ENCODE measurements around the gene CDCA8. TPM values are rescaled to one million over a fixed set of nuclear protein-coding genes. Genes with fewer than 3 reads are reported as not detected.

CDCA8 gene
- total and polyA plus RNA-seq, 2 of the 8 experiments (the other 6 are each of a cell fraction or from before 2014, with no cell fraction given): 43.9 to 46.2 TPM

GRCh38 chr1:37739222-37739621 is 46.9 kb downstream of the CDCA8 start:
- no peak overlapping the region for H2BK5ac ChIP-seq (ENCODE audit: low read depth, low read length)
- H3K56ac ChIP-seq (replicated peaks; ENCODE audit: insufficient read length, low read depth, low read length): no peak overlapping the region
- no peaks in the 10 kb centered on the region for H4K20me1 ChIP-seq (replicated peaks in 1 of 2; ENCODE audit: control insufficient read depth in 1 of 2, insufficient read depth in 2 of 2, low read length in 2 of 2)
- H3K9me3 ChIP-seq (ENCODE audit: insufficient read depth in 2 of 2, low read depth in 1 of 2, low read length in 1 of 2): no peaks in the 10 kb centered on the region
- no peak overlapping the region for H4K5ac ChIP-seq (ENCODE audit: insufficient read length, low read depth, low read length)
- H2BK15ac ChIP-seq (ENCODE audit: low read length): no peak overlapping the region
- no peaks in the 10 kb centered on the region for H3K79me2 ChIP-seq (ENCODE audit: control insufficient read depth in 1 of 2, insufficient read depth in 2 of 2, low read length in 2 of 2)
- peaks cover 0 to 2% (median 0%) of the 10 kb centered on the region in 4 experiments; a peak in 1 of 7 replicates for H3K4me1 ChIP-seq (replicated peaks in 1 of 4; ENCODE audit: control insufficient read depth in 3 of 4, insufficient read depth in 4 of 4, low read length in 3 of 4)
- no peak overlapping the region for H4K8ac ChIP-seq (ENCODE audit: extremely low read depth, insufficient read depth, low read length)
- no peak overlapping the region for H3K14ac ChIP-seq (ENCODE audit: insufficient read length)
- ChIA-PET POLR2A (ENCODE audit: partially characterized antibody) (no interaction called here), CTCF (ENCODE audit: partially characterized antibody) (no interaction called here)
- H3K4me2 ChIP-seq (ENCODE audit: insufficient read depth in 1 of 2, low read depth in 2 of 2, low read length in 2 of 2): no peak overlapping the region
- DNase-seq (ENCODE audit: low read depth in 1 of 2, low spot score in 2 of 2) (no peak), FAIRE-seq (no peak)
- H3K9ac ChIP-seq (replicated peaks in 1 of 4; ENCODE audit: extremely low read depth in 1 of 4, low read depth in 3 of 4, low read length in 3 of 4): no peak overlapping the region
- WGBS, 2 experiments (ENCODE audit: extremely low coverage in 1 of 2, insufficient coverage in 1 of 2, insufficient read length in 1 of 2, insufficient replicate concordance in 2 of 2, low coverage in 1 of 2, low lambda C conversion rate in 2 of 2, missing lambda C conversion rate in 1 of 2): 97% methylated on average over 2 of the region's 2 CpGs; no CpG with 5 or more reads in 1 of the 2 experiments
- H3K79me1 ChIP-seq (ENCODE audit: low read depth, low read length): no peaks in the 10 kb centered on the region
- H3K36me3 ChIP-seq (ENCODE audit: control insufficient read depth in 2 of 4, insufficient read depth in 4 of 4, low read length in 3 of 4): no peaks in the 10 kb centered on the region
- TF ChIP-seq NRF1 (IDR thresholded peaks at IDR 0.05; ENCODE audit: low read depth, low read length): no peak
- TF ChIP-seq SIRT6 (IDR thresholded peaks at IDR 0.05; ENCODE audit: low read length): no peak
- no peak for TF ChIP-seq SUZ12 (IDR thresholded peaks at IDR 0.05; ENCODE audit: low read length)
- no peak for TF ChIP-seq ATF2 (IDR thresholded peaks at IDR 0.05; ENCODE audit: low read length)
- H2AFZ ChIP-seq (ENCODE audit: low read length): no peak overlapping the region
- no peak overlapping the region for H2BK120ac ChIP-seq (replicated peaks; ENCODE audit: low read depth, low read length)
- H4K91ac ChIP-seq (replicated peaks; ENCODE audit: insufficient read length, low read length): no peak overlapping the region
- peaks cover 3% of the 10 kb centered on the region; the same call in 1 of the 2 replicates for H3K23me2 ChIP-seq (ENCODE audit: low read depth, low read length)
- H3K4me3 ChIP-seq (ENCODE audit: extremely low read depth in 1 of 4, insufficient read depth in 2 of 4, low read depth in 3 of 4, low read length in 4 of 4): no peak overlapping the region
- H3K4ac ChIP-seq (replicated peaks; ENCODE audit: insufficient read length, low read depth, low read length): no peak overlapping the region
- no peak overlapping the region for H3K27ac ChIP-seq (ENCODE audit: low read depth, low read length)
- no peak overlapping the region for H3K18ac ChIP-seq (ENCODE audit: extremely low read depth, low read length)
- H3K27me3 ChIP-seq (replicated peaks in 1 of 4; ENCODE audit: control insufficient read depth in 3 of 4, extremely low read depth in 1 of 4, insufficient read depth in 3 of 4, low read length in 3 of 4): peaks cover 0 to 9% (median 7%) of the 10 kb centered on the region in 4 experiments; a peak in 3 of 7 replicates
- H2AK5ac ChIP-seq (ENCODE audit: low read depth, low read length): no peak overlapping the region
- no peak overlapping the region for H2BK20ac ChIP-seq (ENCODE audit: low read length)
- no peak overlapping the region for H2BK12ac ChIP-seq (ENCODE audit: low read depth, low read length)
- H3K23ac ChIP-seq (ENCODE audit: insufficient read length): no peak overlapping the region

Data from H1 (cell line).